Measurements from ENCODE around the gene MBD3L5. TPM values are rescaled to one million over a fixed set of nuclear protein-coding genes. Genes with fewer than 3 reads are reported as not detected.

MBD3L5 gene
- total RNA-seq, 4 donors from 2014 or later = not detected

DNA sequence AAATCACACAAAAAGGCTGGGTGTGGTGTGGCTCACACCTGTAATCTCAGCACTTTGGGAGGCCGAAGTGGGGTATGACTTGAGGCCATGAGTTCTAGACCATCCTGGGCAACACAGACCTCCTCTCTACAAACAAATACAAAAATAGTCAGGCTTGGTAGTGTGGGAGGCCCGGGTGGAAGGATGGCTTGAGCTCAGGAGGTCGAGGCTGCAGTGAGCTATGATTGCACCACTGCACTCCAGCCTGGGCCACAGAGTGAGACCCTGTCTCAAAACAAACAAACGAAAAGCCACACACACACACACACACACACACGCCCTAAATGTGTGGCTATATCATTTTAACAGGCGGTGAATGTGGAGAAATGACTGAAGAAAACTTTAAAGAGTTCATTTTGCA is 38.2 kb downstream of the MBD3L5 start:
- no peaks in the 10 kb centered on the region for H3K27me3 ChIP-seq
- WGBS, 2 donors (ENCODE audit: low coverage in 1 of 2) = 69 to 72% methylated on average over 3 to 5 of the region's 6 CpGs
- peaks cover 0 to 31% of the 10 kb centered on the region in 2 donors for H3K36me3 ChIP-seq
- peaks cover 0 to 11% (median 7%) of the 10 kb centered on the region in 3 donors for H3K4me1 ChIP-seq
- ATAC-seq = no peak
- TF ChIP-seq POLR2A (IDR thresholded peaks at IDR 0.05) (no peak), EP300 (IDR thresholded peaks at IDR 0.05) (no peak), POLR2AphosphoS5 (IDR thresholded peaks at IDR 0.05) (no peak)
- TF ChIP-seq, protein P1, sequence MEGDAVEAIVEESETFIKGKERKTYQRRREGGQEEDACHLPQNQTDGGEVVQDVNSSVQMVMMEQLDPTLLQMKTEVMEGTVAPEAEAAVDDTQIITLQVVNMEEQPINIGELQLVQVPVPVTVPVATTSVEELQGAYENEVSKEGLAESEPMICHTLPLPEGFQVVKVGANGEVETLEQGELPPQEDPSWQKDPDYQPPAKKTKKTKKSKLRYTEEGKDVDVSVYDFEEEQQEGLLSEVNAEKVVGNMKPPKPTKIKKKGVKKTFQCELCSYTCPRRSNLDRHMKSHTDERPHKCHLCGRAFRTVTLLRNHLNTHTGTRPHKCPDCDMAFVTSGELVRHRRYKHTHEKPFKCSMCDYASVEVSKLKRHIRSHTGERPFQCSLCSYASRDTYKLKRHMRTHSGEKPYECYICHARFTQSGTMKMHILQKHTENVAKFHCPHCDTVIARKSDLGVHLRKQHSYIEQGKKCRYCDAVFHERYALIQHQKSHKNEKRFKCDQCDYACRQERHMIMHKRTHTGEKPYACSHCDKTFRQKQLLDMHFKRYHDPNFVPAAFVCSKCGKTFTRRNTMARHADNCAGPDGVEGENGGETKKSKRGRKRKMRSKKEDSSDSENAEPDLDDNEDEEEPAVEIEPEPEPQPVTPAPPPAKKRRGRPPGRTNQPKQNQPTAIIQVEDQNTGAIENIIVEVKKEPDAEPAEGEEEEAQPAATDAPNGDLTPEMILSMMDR (IDR thresholded peaks at IDR 0.05) = no peak
- H3K27ac ChIP-seq = peak overlapping the region in 3 of 4 donors; percentile 81 to 84 (median 82)
- H3K9me3 ChIP-seq = peaks cover 0 to 3% (median 0%) of the 10 kb centered on the region in 3 donors
- peak overlapping the region in 1 of 2 donors; percentile 85 for H3K4me3 ChIP-seq

DNA sequence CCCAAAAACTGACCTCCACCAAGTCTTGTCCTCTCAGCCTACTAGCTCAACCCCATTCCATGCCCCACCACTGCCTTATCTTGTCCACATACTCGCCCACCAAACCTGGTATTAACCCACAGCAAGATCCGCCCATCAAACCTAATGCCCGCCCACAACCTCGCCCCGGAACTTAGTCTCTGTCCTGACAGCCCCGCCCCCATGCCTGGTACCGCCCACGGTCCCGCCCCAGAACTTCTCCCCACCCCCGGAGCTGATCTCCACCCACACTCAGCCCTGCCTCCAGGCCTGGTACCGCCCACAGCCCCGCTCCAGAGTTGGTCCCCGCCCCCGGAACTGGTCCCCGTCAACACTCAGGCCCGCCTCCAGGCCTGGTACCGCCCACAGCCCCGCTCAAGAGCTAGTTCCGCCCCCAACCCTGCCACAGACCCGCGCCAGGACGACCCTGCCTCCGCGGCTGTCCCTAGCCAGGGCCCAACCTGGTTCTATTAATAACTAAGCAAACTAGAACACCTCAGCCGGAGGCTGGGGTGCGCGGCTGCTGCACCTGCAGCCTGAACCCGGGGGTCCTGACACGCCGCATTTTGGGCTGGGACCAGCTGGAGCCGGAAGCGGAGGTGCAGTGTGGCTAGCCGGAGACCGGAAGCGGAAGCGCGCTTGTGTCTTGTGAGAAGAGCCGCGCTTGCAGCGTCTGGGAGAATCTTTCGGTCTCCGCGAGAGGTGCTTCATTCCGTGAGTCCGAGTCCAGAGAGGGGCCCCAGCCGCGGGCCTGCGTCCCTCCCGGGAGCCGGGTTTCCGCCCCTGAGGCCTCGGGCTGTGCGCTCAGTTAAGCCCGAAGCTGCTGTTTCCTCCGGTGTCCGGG is 38.9 kb downstream of the MBD3L5 start, which contains the start of gene ZNF557:
ZNF557 (plus strand) TSS at position 662 of the 862 bp plus-strand sequence. CDS start 5,372 bp downstream, outside the sequence.
- peak within 1 kb of the TSS; percentile 11 to 84 (median 82) for H3K27ac ChIP-seq
- H3K4me3 ChIP-seq = peak within 1 kb of the TSS; percentile 85 to 93
- peak; percentile 100 for ATAC-seq
- WGBS, 2 donors (ENCODE audit: low coverage in 1 of 2) = 0 to 1% methylated on average over 6 to 8 of the region's 56 CpGs
- peaks cover 0 to 38% of the 10 kb centered on the region in 2 donors for H3K36me3 ChIP-seq
- H3K27me3 ChIP-seq = no peaks in the 10 kb centered on the region
- H3K4me1 ChIP-seq = peaks cover 0 to 11% (median 7%) of the 10 kb centered on the region in 3 donors
- peaks cover 0 to 7% (median 0%) of the 10 kb centered on the region in 3 donors for H3K9me3 ChIP-seq
- TF ChIP-seq EP300 (IDR thresholded peaks at IDR 0.05) (no peak), POLR2AphosphoS5 (IDR thresholded peaks at IDR 0.05) (peak; percentile 45), POLR2A (IDR thresholded peaks at IDR 0.05) (peak in 1 of 2 donors; percentile 43)
- TF ChIP-seq, protein P1 (IDR thresholded peaks at IDR 0.05) = peak in 1 of 4 experiments; percentile 8

DNA sequence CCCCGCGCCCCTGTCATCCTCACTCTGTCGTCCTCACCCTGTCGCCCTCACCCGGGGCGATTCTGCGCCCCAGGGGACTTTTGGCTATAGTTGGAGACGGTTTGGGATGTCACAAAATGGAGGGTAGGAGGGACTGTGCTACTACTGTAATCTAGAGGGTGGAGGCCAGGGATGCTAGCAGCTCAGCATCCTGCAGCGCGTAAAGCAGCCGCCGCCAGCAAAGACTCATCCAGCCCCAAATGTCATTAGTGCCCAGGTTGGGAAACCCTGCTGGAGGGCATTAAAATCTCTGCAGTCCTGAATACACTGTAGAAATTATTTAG is 39.5 kb downstream of the MBD3L5 start:
- H3K36me3 ChIP-seq = peaks cover 0 to 43% of the 10 kb centered on the region in 2 donors
- peak overlapping the region; percentile 85 to 93 for H3K4me3 ChIP-seq
- peaks cover 0 to 11% (median 7%) of the 10 kb centered on the region in 3 donors for H3K4me1 ChIP-seq
- peaks cover 0 to 8% (median 0%) of the 10 kb centered on the region in 3 donors for H3K9me3 ChIP-seq
- H3K27me3 ChIP-seq = no peaks in the 10 kb centered on the region
- no peak for ATAC-seq
- TF ChIP-seq POLR2AphosphoS5 (IDR thresholded peaks at IDR 0.05) (no peak), EP300 (IDR thresholded peaks at IDR 0.05) (no peak), POLR2A (IDR thresholded peaks at IDR 0.05) (no peak)
- TF ChIP-seq, protein P1 (IDR thresholded peaks at IDR 0.05) = no peak
- WGBS, 2 donors (ENCODE audit: low coverage in 1 of 2) = 4% methylated on average over 4 of the region's 12 CpGs; no CpG with 5 or more reads in 1 of the 2 donors
- peak overlapping the region; percentile 11 to 84 (median 82) for H3K27ac ChIP-seq

DNA sequence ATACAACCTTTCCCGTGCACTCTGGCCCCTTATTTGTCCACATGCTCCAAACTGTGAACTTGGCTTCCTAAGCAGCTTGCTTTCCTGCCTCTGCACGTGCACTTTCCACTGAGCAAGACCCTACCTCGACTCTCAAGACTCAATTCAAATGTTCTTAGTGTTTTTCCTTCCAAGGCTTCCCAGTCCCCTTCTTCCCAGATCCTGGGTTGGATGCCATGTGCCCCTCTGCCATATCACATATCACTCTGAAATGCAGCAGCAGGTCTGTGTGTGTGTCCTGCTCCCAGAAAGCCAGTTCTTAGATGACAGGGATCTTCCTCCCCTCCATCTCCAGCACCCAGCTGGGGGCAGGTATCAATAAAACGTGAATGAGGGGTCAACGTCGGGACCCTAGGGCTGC is 42.2 kb downstream of the MBD3L5 start:
- peaks cover 3 to 70% of the 10 kb centered on the region in 2 donors for H3K36me3 ChIP-seq
- 87 to 100% methylated on average over 3 to 4 of the region's 6 CpGs for whole genome bisulfite sequencing, 2 donors (ENCODE audit: low coverage in 1 of 2)

More for the DNA sequence above, 42.2 kb downstream of the MBD3L5 start:
- Histone ChIP-seq H3K4me3 (no peak overlapping the region), H3K4me1 (peaks cover 0 to 11% (median 7%) of the 10 kb centered on the region in 3 donors), H3K27me3 (no peaks in the 10 kb centered on the region), H3K9me3 (peaks cover 0 to 35% (median 3%) of the 10 kb centered on the region in 3 donors), H3K27ac (no peak overlapping the region)
- TF ChIP-seq, protein P1 (IDR thresholded peaks at IDR 0.05) = no peak
- TF ChIP-seq POLR2AphosphoS5 (IDR thresholded peaks at IDR 0.05) = no peak
- TF ChIP-seq EP300 (IDR thresholded peaks at IDR 0.05) = no peak
- no peak for TF ChIP-seq POLR2A (IDR thresholded peaks at IDR 0.05)
- ATAC-seq = no peak
